SK-N-MC (cell line): Measurements from ENCODE around the gene SERPIND1.

ENCODE experiments used
- EZH2 ChIP-seq: fragments of 200-600 bp; sonication (generic); IDR thresholded peaks from one replicate; pipeline ENCODE4 v1.6.1; 2017; ENCODE audit warnings: antibody characterized with exemption
- POLR2AphosphoS5 ChIP-seq: IDR thresholded peaks from 2 replicates; pipeline ENCODE4 v1.6.1; 2012; ENCODE audit warnings: mild to moderate bottlenecking, low read depth, low read length, borderline replicate concordance

GRCh38 chr22:20807315-20807752, 33.4 kb downstream of the SERPIND1 start:
- no peak for TF ChIP-seq EZH2
- no peak for TF ChIP-seq POLR2AphosphoS5
